ENCODE measurements around the gene GID8.

GID8 gene

GRCh38 chr20:62905536-62906117, 32.3 kb upstream of the GID8 start:
- DNase-seq = no peak

- no peak for DNase-seq
These were observed 31.7 kb upstream of the GID8 start for GRCh38 chr20:62906209-62906608.

GRCh38 chr20:62906647-62907375, 31.1 kb upstream of the GID8 start:
- no peak for DNase-seq

- no peak for DNase-seq
These were observed 30.3 kb upstream of the GID8 start for GRCh38 chr20:62907384-62908317.

GRCh38 chr20:62908971-62909791, 28.8 kb upstream of the GID8 start:
- no peak for DNase-seq

GRCh38 chr20:62910217-62910766, 27.7 kb upstream of the GID8 start:
- DNase-seq = no peak

GRCh38 chr20:62910777-62911497, 27.0 kb upstream of the GID8 start:
- DNase-seq = no peak

GRCh38 chr20:62911701-62912280, 26.2 kb upstream of the GID8 start:
- DNase-seq = no peak

- DNase-seq = no peak
These were observed 24.8 kb upstream of the GID8 start for GRCh38 chr20:62913043-62913630.

- DNase-seq = no peak
These were observed 23.5 kb upstream of the GID8 start for GRCh38 chr20:62914436-62914835.

- peak; percentile 27 to 39 for DNase-seq
These were observed 22.9 kb upstream of the GID8 start for GRCh38 chr20:62914970-62915457.

GRCh38 chr20:62916703-62917476, 21.1 kb upstream of the GID8 start:
- DNase-seq = no peak

- no peak for DNase-seq
These were observed 20.2 kb upstream of the GID8 start for GRCh38 chr20:62917720-62918119.

- no peak for DNase-seq
These were observed 19.8 kb upstream of the GID8 start for GRCh38 chr20:62918147-62918546.

GRCh38 chr20:62918831-62919230, 19.1 kb upstream of the GID8 start:
- DNase-seq = no peak

GRCh38 chr20:62920039-62920645, 17.8 kb upstream of the GID8 start:
- no peak for DNase-seq

GRCh38 chr20:62921119-62921687, 16.7 kb upstream of the GID8 start:
- no peak for DNase-seq

GRCh38 chr20:62922451-62922921, 15.5 kb upstream of the GID8 start:
- DNase-seq = no peak

All from hippocampal formation (tissue), 2 donors.